Measurements from ENCODE around the gene CCDC192. TPM values are rescaled to one million over a fixed set of nuclear protein-coding genes. Genes with fewer than 3 reads are reported as not detected.

Gene CCDC192
- total RNA-seq, 2 donors from 2014 or later = 0.25 TPM; not detected in 1

DNA sequence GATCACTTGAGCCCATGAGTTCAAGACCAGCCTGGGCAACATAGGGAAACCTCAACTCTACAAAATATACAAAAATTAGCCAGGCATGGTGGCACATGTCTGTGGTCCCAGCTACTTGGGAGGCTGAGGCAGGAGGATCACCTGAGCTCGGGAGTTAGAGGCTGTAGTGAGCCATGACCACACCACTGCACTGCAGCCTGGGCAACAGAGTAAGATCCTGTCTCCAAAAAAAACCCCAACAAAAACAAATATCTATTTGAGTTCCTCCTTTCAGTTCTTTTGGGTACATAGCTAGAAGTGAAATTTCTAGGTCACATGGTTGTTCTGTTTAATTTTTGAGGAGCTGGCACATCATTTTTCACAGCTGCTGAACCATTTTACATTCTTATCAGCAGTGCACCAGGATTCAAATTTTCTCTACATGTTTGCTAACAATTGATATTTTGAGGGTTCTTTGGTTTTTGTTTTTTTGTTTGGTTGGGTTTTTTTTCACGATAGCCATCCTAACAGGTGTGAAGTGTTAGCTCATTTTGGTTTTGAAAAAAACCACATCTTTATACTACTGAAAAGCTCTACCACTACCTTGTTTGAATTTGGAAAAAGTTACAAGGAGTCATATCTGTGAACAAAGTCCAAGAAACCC lies 203.5 kb downstream of the CCDC192 start:
- Mint-ChIP-seq H3K27ac (no peak overlapping the region), H3K4me1 (ENCODE audit: low read depth) (peaks cover 5% of the 10 kb centered on the region)

DNA sequence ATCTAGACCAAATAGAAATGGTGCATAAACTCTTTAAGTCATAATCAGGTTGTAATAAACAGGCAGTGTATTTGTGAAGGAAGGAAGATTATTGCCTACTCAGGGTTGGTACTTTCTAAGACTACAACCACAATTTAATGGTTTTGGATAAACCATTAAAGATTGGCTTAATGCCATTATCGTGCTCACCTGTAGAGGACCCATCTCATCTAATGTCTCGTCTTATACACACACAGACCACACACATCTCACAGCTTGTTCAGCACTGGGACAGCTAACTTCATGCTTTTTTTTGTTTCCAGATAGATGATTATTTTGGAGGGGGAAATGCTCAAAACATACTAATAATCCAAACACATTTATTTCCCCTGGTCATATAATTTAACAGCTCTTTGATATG lies 204.7 kb downstream of the CCDC192 start:
- peaks cover 5% of the 10 kb centered on the region for H3K4me1 Mint-ChIP-seq (ENCODE audit: low read depth)
- H3K36me3 Mint-ChIP-seq (ENCODE audit: insufficient read depth in 2 of 2) = no peaks in the 10 kb centered on the region
- ATAC-seq (replicated peaks in 1 of 2) = no peak
- no peak overlapping the region for H3K4me3 Mint-ChIP-seq
- peaks cover 10% of the 10 kb centered on the region for H3K27me3 Mint-ChIP-seq (ENCODE audit: low read depth)
- H3K27ac Mint-ChIP-seq = no peak overlapping the region
- DNase-seq = no peak
- H3K9me3 Mint-ChIP-seq = no peaks in the 10 kb centered on the region

More for the DNA sequence above, 203.5 kb downstream of the CCDC192 start:
- no peaks in the 10 kb centered on the region for H3K9me3 Mint-ChIP-seq
- ATAC-seq (replicated peaks in 1 of 2) (no peak), DNase-seq (no peak)
- no peaks in the 10 kb centered on the region for H3K36me3 Mint-ChIP-seq (ENCODE audit: insufficient read depth in 2 of 2)
- H3K27me3 Mint-ChIP-seq (ENCODE audit: low read depth) = peaks cover 10% of the 10 kb centered on the region
- no peak overlapping the region for H3K4me3 Mint-ChIP-seq

- Mint-ChIP-seq H3K4me3 (no peak overlapping the region), H3K4me1 (ENCODE audit: low read depth) (peaks cover 5% of the 10 kb centered on the region), H3K27me3 (ENCODE audit: low read depth) (peaks cover 10% of the 10 kb centered on the region), H3K36me3 (ENCODE audit: insufficient read depth in 2 of 2) (no peaks in the 10 kb centered on the region), H3K9me3 (no peaks in the 10 kb centered on the region), H3K27ac (no peak overlapping the region)
- peak; percentile 72 to 75 for ATAC-seq (replicated peaks in 1 of 2)
- peak; percentile 6 to 19 for DNase-seq
These were observed 205.9 kb downstream of the CCDC192 start for GRCh38 chr5:127909066-127909465.

DNA sequence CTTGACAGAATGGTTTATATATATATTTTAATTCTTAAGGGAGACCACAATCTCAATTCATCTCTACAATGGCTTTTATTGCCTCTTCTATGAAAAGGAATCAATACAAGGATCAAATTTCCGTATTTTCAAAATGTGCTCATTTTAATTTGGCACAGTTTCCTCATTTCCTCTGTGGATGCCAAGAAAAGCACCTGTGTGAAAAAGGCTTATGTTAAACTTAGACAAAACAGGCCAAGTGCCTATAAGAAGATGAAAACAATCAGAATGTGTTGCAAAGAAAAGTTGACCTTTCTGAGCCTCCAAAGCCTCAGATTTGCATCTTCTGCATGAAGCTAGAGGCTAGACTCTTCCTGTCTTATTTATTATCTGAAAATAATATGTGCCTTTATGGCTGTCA lies 206.6 kb downstream of the CCDC192 start:
- no peak for ATAC-seq (replicated peaks in 1 of 2)
- no peaks in the 10 kb centered on the region for H3K36me3 Mint-ChIP-seq (ENCODE audit: insufficient read depth in 2 of 2)
- no peak overlapping the region for H3K4me3 Mint-ChIP-seq
- H3K27ac Mint-ChIP-seq = no peak overlapping the region
- no peaks in the 10 kb centered on the region for H3K9me3 Mint-ChIP-seq
- H3K4me1 Mint-ChIP-seq (ENCODE audit: low read depth) = peaks cover 5% of the 10 kb centered on the region
- DNase-seq = no peak
- H3K27me3 Mint-ChIP-seq (ENCODE audit: low read depth) = peaks cover 10% of the 10 kb centered on the region

- Mint-ChIP-seq H3K4me1 (ENCODE audit: low read depth) (peaks cover 5% of the 10 kb centered on the region), H3K36me3 (ENCODE audit: insufficient read depth in 2 of 2) (no peaks in the 10 kb centered on the region), H3K27me3 (ENCODE audit: low read depth) (peaks cover 10% of the 10 kb centered on the region), H3K27ac (no peak overlapping the region), H3K9me3 (no peaks in the 10 kb centered on the region), H3K4me3 (no peak overlapping the region)
- no peak for DNase-seq
- no peak for ATAC-seq (replicated peaks in 1 of 2)
These were observed 207.2 kb downstream of the CCDC192 start for GRCh38 chr5:127910307-127910956.

DNA sequence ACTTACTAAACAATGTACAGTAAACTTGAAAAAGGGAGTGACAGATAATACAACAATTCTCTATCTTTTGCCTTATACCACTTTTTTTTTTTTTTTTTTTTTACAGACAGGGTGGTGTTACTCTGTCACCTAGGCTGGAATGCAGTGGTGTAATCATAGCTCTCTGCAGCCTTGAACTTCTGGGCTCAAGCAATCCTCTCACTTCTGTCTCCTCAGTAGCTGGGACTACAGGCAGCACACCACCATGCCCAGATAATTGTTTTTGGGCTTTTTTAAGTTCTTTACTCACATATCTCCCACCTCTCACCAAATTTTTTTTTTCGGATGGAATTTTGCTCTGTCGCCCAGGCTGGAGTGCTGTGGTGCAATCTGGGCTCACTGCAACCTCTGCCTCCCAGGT lies 208.4 kb downstream of the CCDC192 start:
- Mint-ChIP-seq H3K4me1 (ENCODE audit: low read depth) (no peaks in the 10 kb centered on the region), H3K27ac (no peak overlapping the region)

DNA sequence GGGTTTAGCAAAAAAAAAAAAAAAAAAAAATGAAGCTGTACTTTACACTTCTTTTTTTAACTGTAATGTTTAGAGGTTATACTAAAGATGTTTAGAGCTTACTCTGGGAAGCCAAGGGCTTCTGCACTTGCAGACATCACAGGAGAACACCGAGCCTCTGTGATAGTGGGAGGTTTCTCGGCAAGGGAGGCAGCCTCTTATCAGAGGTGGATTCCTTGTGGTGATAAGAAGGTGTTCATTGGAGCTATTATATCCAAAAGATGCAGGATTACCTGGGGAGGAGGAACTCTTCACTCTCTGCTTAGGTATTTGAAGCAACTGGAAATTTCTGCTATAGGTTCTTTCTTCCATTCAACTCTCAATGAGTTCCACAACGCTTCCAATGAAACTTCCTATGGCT lies 209.2 kb downstream of the CCDC192 start:
- no peak overlapping the region for H3K27ac Mint-ChIP-seq
- H3K4me3 Mint-ChIP-seq = no peak overlapping the region
- ATAC-seq (replicated peaks in 1 of 2) = no peak
- H3K27me3 Mint-ChIP-seq (ENCODE audit: low read depth) = no peaks in the 10 kb centered on the region
- DNase-seq = no peak
- no peaks in the 10 kb centered on the region for H3K4me1 Mint-ChIP-seq (ENCODE audit: low read depth)
- no peaks in the 10 kb centered on the region for H3K9me3 Mint-ChIP-seq
- H3K36me3 Mint-ChIP-seq (ENCODE audit: insufficient read depth in 2 of 2) = no peaks in the 10 kb centered on the region

More for the DNA sequence above, 208.4 kb downstream of the CCDC192 start:
- Mint-ChIP-seq H3K4me3 (no peak overlapping the region), H3K9me3 (no peaks in the 10 kb centered on the region), H3K36me3 (ENCODE audit: insufficient read depth in 2 of 2) (no peaks in the 10 kb centered on the region), H3K27me3 (ENCODE audit: low read depth) (no peaks in the 10 kb centered on the region)
- no peak for DNase-seq
- ATAC-seq (replicated peaks in 1 of 2) = no peak

DNA sequence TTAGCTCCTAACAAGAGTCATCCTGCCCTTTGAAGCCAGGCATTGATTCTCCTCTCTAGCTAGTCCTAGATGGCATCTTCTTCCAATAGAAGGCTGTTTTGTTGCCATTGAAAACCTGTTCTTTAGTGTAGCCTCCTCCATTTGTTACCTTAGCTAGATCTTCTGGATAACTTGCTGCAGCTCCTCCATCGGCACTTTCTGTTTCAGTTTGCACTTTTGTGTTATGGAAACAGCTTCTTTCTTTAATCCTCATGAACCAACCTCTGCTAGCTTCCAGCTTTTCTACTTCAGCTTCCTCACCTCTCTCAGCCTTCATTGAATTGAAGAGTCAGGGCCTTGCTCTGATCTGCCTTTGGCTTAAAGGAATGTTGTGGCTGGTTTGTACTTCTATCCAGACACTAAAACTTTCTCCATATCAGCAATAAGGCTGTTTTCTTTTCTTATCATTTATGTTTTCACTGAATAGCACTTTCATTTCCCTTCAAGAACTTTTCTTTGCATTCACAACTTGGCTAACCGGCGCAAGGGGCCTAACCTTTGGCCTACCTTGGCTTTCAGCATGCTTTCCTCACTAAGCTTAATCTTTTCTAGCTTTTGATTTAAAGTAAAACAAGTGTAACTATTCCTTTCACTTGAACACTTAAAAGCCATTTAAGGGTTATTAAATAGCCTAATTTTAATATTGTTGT lies 213.8 kb downstream of the CCDC192 start:
- no peaks in the 10 kb centered on the region for H3K9me3 Mint-ChIP-seq
- no peak for ATAC-seq (replicated peaks in 1 of 2)
- H3K4me3 Mint-ChIP-seq = peak overlapping the region; percentile 17 to 61
- H3K36me3 Mint-ChIP-seq (ENCODE audit: insufficient read depth in 2 of 2) = no peaks in the 10 kb centered on the region
- H3K4me1 Mint-ChIP-seq (ENCODE audit: low read depth) = no peaks in the 10 kb centered on the region
- H3K27ac Mint-ChIP-seq = peak overlapping the region; percentile 58
- no peaks in the 10 kb centered on the region for H3K27me3 Mint-ChIP-seq (ENCODE audit: low read depth)
- DNase-seq = no peak

GRCh38 chr5:127919006-127919796 lies 216.0 kb downstream of the CCDC192 start:
- H3K4me3 Mint-ChIP-seq = no peak overlapping the region
- no peaks in the 10 kb centered on the region for H3K4me1 Mint-ChIP-seq (ENCODE audit: low read depth)
- H3K27me3 Mint-ChIP-seq (ENCODE audit: low read depth) = no peaks in the 10 kb centered on the region
- H3K36me3 Mint-ChIP-seq (ENCODE audit: insufficient read depth in 2 of 2) = no peaks in the 10 kb centered on the region
- no peaks in the 10 kb centered on the region for H3K9me3 Mint-ChIP-seq
- no peak for DNase-seq
- no peak for ATAC-seq (replicated peaks in 1 of 2)
- no peak overlapping the region for H3K27ac Mint-ChIP-seq

DNA sequence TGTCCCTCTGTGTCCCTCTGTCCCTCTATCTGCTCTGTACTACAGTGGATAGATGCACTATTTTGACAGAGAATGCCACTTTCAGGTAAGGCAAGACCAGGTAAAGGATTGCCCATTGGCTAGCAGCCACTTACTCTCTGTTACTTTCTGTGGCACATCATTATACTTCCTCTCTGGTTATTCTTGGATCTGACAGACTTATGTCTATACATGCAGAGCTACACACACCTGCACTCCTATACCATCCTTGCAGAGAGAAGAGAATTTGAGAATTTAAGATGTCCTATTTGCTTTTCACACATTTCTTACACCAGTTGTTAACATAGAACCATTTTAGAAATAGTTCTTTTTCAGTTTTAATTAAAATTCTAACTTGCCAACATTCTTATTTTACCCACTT lies 216.6 kb downstream of the CCDC192 start:
- Mint-ChIP-seq H3K4me1 (ENCODE audit: low read depth) (no peaks in the 10 kb centered on the region), H3K36me3 (ENCODE audit: insufficient read depth in 2 of 2) (no peaks in the 10 kb centered on the region), H3K27ac (no peak overlapping the region), H3K4me3 (no peak overlapping the region), H3K9me3 (no peaks in the 10 kb centered on the region), H3K27me3 (ENCODE audit: low read depth) (no peaks in the 10 kb centered on the region)
- ATAC-seq (replicated peaks in 1 of 2) = no peak
- DNase-seq = no peak

DNA sequence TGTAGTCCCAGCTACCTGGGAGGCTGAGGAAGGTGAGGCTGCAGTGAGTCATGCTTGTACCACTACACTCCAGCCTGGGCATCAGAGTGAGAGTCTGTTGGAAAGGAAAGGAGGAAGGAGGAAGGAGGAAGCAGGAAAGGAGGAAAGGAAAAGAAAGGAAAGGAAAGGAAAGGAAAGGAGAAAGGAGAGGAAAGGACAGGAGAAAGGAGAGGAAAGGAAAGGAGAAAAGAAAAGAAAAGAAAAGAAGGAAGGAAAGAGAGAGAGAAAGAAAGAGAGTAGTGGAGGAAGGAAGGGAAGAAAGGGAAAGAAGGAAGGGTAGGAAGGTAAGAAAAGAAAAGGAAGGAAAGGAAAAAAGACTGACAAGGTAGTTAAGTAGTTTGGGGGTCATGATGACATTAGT lies 217.7 kb downstream of the CCDC192 start:
- H3K4me3 Mint-ChIP-seq = no peak overlapping the region
- H3K27me3 Mint-ChIP-seq (ENCODE audit: low read depth) = no peaks in the 10 kb centered on the region
- H3K36me3 Mint-ChIP-seq (ENCODE audit: insufficient read depth in 2 of 2) = no peaks in the 10 kb centered on the region
- H3K9me3 Mint-ChIP-seq = no peaks in the 10 kb centered on the region
- no peaks in the 10 kb centered on the region for H3K4me1 Mint-ChIP-seq (ENCODE audit: low read depth)
- no peak overlapping the region for H3K27ac Mint-ChIP-seq
- DNase-seq (no peak), ATAC-seq (replicated peaks in 1 of 2) (no peak)

DNA sequence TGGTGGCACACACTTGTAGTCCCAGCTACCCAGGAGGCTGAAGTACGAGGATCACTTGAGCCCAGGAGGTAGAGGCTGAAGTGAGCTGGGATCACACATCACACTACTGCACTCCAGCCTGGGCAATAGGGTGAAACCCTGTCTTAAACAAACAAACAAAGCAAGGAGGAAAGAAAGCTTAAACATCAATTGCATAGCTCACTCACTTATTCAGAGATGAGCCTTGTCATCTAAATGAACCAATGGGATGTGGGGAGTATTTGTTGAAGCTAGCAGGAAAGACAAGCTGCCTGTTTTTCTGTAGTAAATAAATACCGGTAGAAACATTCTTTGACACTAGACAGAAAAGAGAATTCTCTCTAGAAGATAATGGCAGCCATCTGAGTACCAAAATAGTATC lies 219.4 kb downstream of the CCDC192 start:
- no peaks in the 10 kb centered on the region for H3K27me3 Mint-ChIP-seq (ENCODE audit: low read depth)
- H3K4me1 Mint-ChIP-seq (ENCODE audit: low read depth) = no peaks in the 10 kb centered on the region
- no peaks in the 10 kb centered on the region for H3K36me3 Mint-ChIP-seq (ENCODE audit: insufficient read depth in 2 of 2)
- ATAC-seq (replicated peaks in 1 of 2) (no peak), DNase-seq (no peak)
- H3K4me3 Mint-ChIP-seq = no peak overlapping the region
- H3K9me3 Mint-ChIP-seq = no peaks in the 10 kb centered on the region
- no peak overlapping the region for H3K27ac Mint-ChIP-seq
